GM19452 (cell line): ENCODE measurements around the gene SLC25A22.

Experiments
- ATAC-seq: cut with Tn5 transposase; IDR thresholded peaks from one replicate; pipeline ENCODE4 v1.9.1; 2021; ENCODE audit not compliant: unreplicated experiment

The SLC25A22 gene

GRCh38 chr11:791658-792534, 6.2 kb downstream of the SLC25A22 start:
- ATAC-seq: no peak

DNA sequence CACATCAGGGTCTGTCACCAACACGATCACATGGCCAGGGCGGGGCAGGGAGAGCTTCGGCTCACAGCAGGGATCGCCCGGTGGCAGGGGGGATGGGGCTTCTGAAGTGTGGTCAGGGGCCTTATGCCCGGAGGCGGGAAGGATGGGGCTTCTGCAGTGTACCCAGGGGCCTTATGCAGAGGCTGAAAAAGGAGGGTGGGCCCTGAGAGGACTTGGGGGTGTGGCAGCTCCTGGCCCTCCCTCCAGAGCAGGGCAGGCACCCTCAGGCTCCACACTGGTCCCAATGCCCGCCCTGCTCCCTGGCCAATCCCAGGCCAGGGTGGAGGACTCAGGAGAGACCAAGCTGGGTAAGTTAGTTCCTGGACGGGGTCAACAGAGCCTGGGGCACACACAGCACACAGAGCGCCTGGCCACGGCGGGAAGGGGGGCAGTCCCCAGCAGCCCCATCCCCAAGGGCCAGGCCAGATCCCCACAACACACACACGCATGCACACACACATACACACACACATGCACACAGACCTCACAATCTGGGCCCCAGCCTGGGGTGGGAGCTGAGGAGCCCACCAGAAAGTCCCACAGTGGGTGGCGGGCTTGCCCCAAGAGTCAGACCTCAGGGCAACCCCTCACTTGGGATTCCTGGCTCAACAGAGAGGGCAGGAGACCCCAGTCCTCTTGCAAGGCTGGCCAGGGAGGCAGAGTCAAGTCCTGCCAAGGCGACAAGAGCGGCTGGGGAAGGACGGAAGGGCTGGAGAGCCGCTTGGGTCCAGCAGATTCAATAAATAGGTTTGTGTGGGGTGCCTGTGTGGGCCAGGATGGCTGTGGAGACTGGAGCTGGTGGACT, 7.1 kb downstream of the SLC25A22 start:
- no peak for ATAC-seq

DNA sequence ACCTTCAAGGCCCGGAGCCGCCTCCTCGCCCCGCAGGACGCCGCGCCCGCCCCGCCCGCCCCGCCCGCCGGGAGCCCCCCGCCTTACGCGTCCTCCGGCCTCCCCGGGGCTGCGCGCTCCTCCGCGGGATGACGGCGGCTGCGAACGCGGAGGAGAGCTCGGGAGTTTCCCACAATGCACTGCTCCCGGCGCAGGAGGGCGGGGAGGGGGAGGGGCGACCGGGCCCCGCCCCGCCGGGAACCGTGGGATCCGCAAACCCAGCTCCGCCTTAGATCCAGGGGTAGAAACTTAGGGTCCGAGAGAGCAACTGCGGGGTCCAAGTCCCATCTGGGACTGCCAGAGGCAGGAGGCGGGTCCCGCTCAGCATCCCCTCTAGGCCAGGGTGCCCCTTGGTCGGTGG, 8.1 kb downstream of the SLC25A22 start, which contains the start of gene CEND1:
TSS of gene CEND1 (minus strand) at position 148 of the 400 bp plus-strand sequence. CDS start 1,514 bp downstream, outside the sequence.
- ATAC-seq: no peak

DNA sequence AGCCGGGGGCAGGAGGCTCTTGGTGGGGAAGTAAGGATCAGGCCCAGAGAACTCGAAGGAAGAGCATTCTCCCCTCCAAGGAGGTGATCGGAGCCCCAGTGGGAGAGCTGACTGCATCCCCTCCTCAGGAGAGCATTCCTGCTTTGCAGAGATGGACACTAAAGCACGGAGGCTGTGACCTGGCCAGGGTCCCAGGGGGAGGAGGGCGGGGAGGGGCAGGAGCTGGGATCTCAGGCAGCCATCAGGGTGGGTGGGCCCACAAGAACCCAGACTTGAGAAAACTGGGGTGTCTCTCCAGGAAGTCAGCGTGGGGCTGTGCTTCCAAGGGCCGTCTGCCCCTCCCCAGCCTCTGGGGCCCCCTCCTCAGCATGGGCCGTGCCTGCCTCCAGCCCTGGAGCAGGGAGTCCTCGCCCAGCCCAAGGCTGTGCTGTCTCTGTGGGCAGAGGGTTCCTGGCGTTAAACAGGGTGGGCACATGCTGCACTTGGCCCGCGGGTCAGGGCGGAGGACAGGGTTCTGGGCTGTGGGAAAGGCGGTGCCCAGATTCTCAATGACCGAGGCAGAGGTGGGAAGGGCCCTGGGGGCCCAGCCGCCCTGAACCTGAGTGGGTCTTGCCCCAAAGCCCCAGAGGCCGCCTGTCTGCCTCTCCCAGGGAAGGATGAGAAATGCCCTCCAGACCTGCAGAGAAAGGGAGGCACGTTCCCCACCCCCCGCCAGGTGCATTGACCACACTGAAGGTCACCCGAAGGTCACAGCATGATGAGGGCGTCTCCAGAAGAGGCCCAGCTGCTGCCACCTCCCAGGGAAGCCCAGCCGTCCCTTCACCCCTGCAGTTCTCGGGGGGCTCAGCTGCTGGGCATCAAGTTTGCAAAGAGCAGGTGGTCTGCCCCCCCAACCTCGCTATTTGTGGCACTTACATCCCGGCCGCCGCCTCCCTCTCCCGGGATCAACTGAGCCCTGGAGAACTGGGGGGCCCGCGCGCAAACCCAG, 8.8 kb downstream of the SLC25A22 start:
- no peak for ATAC-seq

GRCh38 chr11:788009-788640, 10.0 kb downstream of the SLC25A22 start:
- no peak for ATAC-seq

GRCh38 chr11:787084-787675, 10.9 kb downstream of the SLC25A22 start:
- ATAC-seq: no peak

GRCh38 chr11:786235-787083, 11.6 kb downstream of the SLC25A22 start:
- ATAC-seq: no peak

- ATAC-seq: no peak
Observed at GRCh38 chr11:783581-784015, 14.5 kb downstream of the SLC25A22 start.

DNA sequence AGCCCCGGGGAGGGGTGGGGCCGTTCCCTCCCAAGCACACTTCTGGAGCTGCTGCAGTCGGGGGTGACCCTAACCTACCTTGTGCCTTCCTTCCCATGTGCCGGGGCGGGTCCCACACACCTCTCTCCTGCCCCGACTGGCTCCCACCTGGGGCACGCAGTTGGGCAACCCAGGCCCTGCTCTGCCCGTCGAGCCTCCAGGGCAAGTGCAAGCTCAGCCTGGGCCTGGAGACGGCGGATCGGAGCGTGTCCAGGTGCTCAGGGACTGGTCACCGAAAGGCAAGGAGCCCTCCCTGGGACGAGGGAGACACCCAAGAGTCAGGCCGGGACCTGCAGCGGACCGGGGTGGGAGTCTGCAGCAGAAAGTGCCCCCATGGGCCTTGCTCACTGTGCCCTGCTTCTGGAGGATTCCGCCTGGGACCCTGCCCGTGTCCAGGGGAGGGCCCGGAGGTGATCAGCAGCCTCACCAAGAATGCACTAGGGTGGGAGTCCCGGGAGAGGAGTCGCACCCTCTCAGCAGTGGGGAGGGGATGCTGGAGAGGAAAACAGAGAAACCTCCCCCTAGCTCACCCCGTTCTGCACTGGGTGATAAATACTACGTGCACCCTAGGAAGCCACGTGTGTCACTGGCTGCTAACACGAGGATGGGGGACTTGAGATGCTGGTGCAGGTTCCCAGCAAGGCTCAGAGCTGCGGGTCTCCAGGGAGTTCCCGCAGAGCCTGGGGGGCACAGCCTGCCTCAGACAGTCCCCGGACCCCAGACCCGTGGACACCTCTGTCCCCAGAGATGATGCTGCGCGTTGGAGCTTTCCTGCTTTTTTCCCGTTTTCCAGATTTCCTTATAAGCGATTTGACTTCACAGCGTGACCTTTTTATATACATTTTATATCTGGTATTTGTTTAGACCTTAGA, 15.6 kb downstream of the SLC25A22 start:
- no peak for ATAC-seq

- no peak for ATAC-seq
Observed at GRCh38 chr11:779955-780532, 18.0 kb downstream of the SLC25A22 start.

DNA sequence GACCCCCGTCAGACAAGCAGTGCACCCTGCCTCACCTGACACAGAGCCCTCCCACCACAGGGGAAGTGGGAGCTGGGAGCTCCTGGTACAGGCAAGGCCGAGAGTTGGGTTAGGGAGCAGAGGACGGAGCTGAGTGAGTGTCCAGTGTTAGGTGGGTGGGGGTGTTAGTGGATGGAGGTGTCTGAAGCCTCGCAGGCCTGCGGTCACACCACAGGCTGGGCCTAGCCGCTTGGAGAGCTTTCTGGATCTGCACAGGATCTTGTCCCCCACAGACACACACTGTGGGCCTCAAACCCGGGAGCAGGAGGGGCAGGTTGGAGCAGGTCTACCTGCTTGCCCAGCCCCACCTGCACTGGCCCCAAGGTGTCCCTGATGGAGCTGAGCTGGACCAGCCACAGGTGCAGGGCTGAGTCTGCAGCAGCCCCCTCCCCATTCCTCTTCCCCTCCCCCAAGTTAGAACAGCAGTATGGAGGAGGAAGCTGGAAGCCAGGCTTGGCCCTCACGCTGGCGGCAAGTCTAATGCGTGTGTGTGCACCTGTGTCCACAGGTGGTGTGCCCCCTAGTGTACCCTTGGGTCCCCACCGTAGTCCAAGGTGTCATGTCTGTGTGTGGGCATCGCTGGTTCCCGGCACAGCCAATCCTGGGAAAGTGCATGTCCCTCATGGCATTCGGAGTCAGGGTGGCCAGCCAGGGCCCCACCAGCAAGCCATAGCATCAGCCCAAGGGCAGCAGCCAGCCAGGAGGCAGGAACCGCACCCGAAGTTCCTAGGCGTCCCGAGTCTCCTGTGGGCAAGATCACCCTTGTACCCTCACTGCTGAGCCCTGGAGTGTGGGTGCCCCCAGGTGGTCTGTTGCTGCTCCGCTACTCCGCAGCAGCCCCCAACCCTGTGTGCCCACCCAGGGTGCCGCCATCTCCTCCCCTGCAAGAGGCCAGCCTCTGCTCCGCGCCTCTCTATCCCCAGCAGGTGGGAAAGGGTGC, 18.8 kb downstream of the SLC25A22 start:
- ATAC-seq: no peak

- ATAC-seq: peak; percentile 62
Observed at GRCh38 chr11:777288-778255, 20.5 kb downstream of the SLC25A22 start, which contains the start of gene GATD1. Gene GATD1 (minus strand): TSS chr11:777487. CDS start chr11:777462, 25 bp downstream.

- peak; percentile 33 for ATAC-seq
Observed at GRCh38 chr11:776561-777287, 21.4 kb downstream of the SLC25A22 start.

DNA sequence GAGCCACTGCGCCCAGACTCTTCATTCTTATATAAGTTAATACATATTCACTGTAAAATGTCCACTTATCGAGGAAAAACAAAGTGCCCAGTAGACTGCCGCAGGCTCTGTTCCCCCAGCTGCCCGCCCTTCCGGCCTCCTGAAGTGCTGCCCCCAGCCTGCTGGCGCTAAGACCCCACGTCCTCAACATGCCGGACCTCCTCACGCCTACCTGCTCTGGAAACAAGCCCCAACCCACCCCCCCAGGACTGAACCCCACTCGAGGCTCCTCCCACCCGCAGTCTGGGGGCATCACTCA, 21.9 kb downstream of the SLC25A22 start:
- no peak for ATAC-seq
